Embryonic facial prominence (tissue), 1 donor: ENCODE results near the gene MAPK1IP1L.

Source experiments
- DNase-seq: peaks from one replicate; pipeline ENCODE4 v3.0.0-alpha.2; 2016; ENCODE audit errors: extremely low spot score

The MAPK1IP1L gene

GRCh38 chr14:55094292-55095157, 43.1 kb downstream of the MAPK1IP1L start:
- DNase-seq = no peak

- DNase-seq = no peak
Observed at GRCh38 chr14:55097881-55098560, 46.6 kb downstream of the MAPK1IP1L start.

GRCh38 chr14:55098561-55098898, 47.1 kb downstream of the MAPK1IP1L start:
- DNase-seq = no peak

- DNase-seq = no peak
Observed at GRCh38 chr14:55099756-55100155, 48.3 kb downstream of the MAPK1IP1L start.

- no peak for DNase-seq
Observed at GRCh38 chr14:55101698-55102097, 50.3 kb downstream of the MAPK1IP1L start.

GRCh38 chr14:55102141-55102621, 50.7 kb downstream of the MAPK1IP1L start:
- peak; percentile 76 for DNase-seq

GRCh38 chr14:55103005-55103640, 51.7 kb downstream of the MAPK1IP1L start:
- no peak for DNase-seq

GRCh38 chr14:55103971-55104954, 52.8 kb downstream of the MAPK1IP1L start:
- no peak for DNase-seq

- no peak for DNase-seq
Observed at GRCh38 chr14:55105991-55106390, 54.5 kb downstream of the MAPK1IP1L start.

GRCh38 chr14:55107766-55108554, 56.5 kb downstream of the MAPK1IP1L start:
- DNase-seq = no peak

- no peak for DNase-seq
Observed at GRCh38 chr14:55109836-55110235, 58.4 kb downstream of the MAPK1IP1L start.

- no peak for DNase-seq
Observed at GRCh38 chr14:55111122-55111708, 59.8 kb downstream of the MAPK1IP1L start.

- no peak for DNase-seq
Observed at GRCh38 chr14:55114720-55115119, 63.3 kb downstream of the MAPK1IP1L start.

GRCh38 chr14:55115460-55115859, 64.0 kb downstream of the MAPK1IP1L start:
- no peak for DNase-seq

- DNase-seq = no peak
Observed at GRCh38 chr14:55115861-55116245, 64.4 kb downstream of the MAPK1IP1L start.

GRCh38 chr14:55116246-55117030, 65.0 kb downstream of the MAPK1IP1L start:
- no peak for DNase-seq

GRCh38 chr14:55117803-55118441, 66.5 kb downstream of the MAPK1IP1L start:
- no peak for DNase-seq

- no peak for DNase-seq
Observed at GRCh38 chr14:55118761-55119160, 67.3 kb downstream of the MAPK1IP1L start.
